Measurements from ENCODE around the gene S100A2. TPM values are rescaled to one million over a fixed set of nuclear protein-coding genes. Genes with fewer than 3 reads are reported as not detected.
"Not testable (repeated sequence)": the region's sequence is repeated elsewhere in the genome, so short reads cannot be mapped to it uniquely, and the experiment has no call there.

The S100A2 gene
- total RNA-seq, 4 donors from 2014 or later = 1.3 to 6.5 TPM; not detected in 2

DNA sequence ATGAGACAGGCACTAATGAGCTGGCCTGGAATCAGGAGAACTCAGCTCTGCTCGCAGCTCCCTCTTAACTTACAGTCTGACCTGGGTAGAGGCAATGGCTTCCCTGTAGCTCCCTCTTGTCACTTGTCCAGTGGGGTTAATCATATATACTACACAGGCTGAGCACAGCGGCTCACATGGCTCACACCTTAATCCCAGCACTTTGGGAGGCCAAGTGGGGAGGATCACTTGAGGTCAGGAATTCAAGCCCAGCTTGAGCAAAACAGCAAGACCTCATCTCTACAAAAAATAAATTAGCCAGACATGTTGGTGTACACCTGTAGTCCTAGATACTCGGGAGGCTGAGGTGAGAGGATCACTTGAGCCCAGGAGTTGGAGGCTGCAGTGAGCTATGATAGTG lies 34.0 kb downstream of the S100A2 start:
- DNase-seq (ENCODE audit: low spot score) (no peak), ATAC-seq (ENCODE audit: low FRiP score) (no peak)
- no peak for TF ChIP-seq CTCF (IDR thresholded peaks at IDR 0.05)

- TF ChIP-seq CTCF (IDR thresholded peaks at IDR 0.05) = no peak
- ATAC-seq (ENCODE audit: low FRiP score) (no peak), DNase-seq (ENCODE audit: low spot score) (no peak)
Observed at GRCh38 chr1:153527683-153528040, 38.0 kb downstream of the S100A2 start.

- no peak for TF ChIP-seq CTCF (IDR thresholded peaks at IDR 0.05)
- ATAC-seq (ENCODE audit: low FRiP score) (no peak), DNase-seq (ENCODE audit: low spot score) (no peak)
Observed at GRCh38 chr1:153527023-153527682, 38.5 kb downstream of the S100A2 start.

GRCh38 chr1:153526132-153526543 lies 39.5 kb downstream of the S100A2 start:
- ATAC-seq (ENCODE audit: low FRiP score) = no peak
- no peak for DNase-seq (ENCODE audit: low spot score)
- no peak for TF ChIP-seq CTCF (IDR thresholded peaks at IDR 0.05)

- DNase-seq (ENCODE audit: low spot score) (no peak), ATAC-seq (ENCODE audit: low FRiP score) (no peak)
- TF ChIP-seq CTCF (IDR thresholded peaks at IDR 0.05) = no peak
Observed at GRCh38 chr1:153525088-153525728, 40.4 kb downstream of the S100A2 start.

- not testable (repeated sequence) for ATAC-seq (ENCODE audit: low FRiP score)
Observed at GRCh38 chr1:153522353-153523048, 43.1 kb downstream of the S100A2 start.

DNA sequence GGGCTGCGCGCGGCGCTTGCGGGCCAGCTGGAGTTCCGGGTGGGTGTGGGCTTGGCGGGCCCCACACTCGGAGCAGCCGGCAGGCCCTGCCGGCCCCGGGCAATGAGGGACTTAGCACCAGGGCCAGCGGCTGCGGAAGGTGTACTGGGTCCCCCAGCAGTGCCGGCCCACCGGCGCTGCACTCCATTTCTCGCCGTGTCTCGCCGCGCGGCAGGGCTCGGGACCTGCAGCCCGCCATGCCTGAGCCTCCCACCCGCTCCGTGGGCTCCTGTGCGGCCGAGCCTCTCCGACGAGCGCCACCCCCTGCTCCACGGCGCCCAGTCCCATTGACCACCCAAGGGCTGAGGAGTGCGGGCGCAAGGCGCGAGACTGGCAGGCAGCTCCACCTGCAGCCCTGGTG lies 43.8 kb downstream of the S100A2 start:
- not testable (repeated sequence) for DNase-seq (ENCODE audit: low spot score); ATAC-seq (ENCODE audit: low FRiP score)

More at GRCh38 chr1:153522353-153523048, 43.1 kb downstream of the S100A2 start:
- not testable (repeated sequence) for DNase-seq (ENCODE audit: low spot score)
